Stimulated activated CD4-positive, alpha-beta T cell treated with anti-CD3 and anti-CD28 coated beads, TNF-alpha, amount 100 ng/mL, for 4 hours (primary cell): Measurements from ENCODE around the gene ASXL2.

Source experiments
- DNase-seq, 3 experiments: peaks; one replicate each; pipeline ENCODE4 v3.0.0-alpha.2; 2020; ENCODE audit warnings: low read depth in 3 of 3

ASXL2 gene

DNA sequence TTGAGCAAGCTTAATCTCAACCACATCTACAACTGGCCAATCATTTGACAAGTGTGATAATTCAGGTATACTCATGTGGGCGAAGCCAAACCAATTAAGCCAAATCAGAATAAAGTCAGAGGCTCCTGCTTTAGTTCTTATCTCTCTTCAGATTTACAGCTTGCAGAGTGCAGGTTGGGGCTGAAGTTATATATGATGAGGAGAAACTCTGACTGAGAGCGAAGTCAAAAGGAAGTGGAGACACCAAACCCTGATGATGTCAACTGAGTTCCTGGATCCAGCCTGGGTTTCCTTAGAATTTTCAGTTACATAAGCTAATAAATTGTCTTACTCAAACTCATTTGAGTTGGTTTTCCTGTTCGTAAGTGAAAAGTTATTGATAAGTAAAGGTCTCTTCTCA lies 73.9 kb downstream of the ASXL2 start:
- no peak for DNase-seq

DNA sequence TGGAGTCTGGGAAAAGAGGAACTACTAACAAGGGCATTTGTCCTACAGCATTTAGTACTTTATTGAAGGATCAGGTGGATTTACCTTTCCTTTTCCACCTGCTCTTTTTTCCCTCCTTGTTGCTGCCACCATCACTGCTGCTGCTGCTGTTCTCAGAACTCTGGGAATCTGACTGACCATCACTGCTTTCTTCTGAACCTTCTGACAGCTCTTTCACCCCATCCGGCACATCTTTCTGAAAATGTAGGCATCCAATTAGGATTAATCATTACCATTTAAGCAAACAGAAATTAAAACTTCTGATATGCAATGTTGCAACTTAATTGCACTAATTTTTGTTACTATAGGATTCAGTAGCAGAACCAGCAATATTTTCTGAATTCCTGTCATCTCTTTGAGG lies 79.0 kb downstream of the ASXL2 start:
- no peak for DNase-seq

DNA sequence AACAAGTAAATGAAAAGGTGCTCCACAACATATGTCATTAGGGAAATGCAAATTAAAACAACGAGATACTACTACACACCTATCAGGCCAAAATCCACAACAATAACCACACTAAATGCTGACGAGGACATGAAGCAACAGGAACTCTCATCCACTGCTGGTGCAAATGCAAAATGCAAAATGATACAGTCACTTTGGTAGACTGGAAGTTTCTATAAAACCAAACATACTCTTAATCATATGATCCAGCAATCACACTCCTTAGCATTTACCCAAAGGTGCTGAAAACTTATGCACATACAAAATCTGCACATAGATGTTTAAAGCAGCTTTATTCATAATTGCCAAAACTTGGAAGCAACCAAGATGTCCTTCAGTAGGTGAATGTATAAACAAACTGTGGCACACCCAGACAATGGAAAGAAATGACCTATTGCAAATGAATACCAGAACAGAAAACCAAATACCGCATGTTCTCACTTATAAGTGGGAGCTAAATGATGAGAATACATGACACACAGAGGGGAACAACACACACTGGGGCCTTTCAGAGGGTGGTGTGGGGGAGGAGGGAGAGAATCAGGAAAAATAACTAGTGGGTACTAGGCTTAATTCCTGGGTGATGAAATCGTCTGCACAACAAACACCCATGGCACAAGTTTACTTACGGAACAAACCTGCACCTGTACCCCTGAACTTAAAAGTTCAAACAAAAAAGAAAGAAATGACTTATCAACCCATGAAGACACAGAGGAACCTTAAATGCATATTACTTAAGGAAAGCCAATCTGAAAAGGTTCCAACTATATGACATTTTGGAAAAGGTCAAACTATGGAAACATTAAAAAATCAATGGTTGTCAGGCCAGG lies 80.4 kb downstream of the ASXL2 start:
- no peak for DNase-seq

DNA sequence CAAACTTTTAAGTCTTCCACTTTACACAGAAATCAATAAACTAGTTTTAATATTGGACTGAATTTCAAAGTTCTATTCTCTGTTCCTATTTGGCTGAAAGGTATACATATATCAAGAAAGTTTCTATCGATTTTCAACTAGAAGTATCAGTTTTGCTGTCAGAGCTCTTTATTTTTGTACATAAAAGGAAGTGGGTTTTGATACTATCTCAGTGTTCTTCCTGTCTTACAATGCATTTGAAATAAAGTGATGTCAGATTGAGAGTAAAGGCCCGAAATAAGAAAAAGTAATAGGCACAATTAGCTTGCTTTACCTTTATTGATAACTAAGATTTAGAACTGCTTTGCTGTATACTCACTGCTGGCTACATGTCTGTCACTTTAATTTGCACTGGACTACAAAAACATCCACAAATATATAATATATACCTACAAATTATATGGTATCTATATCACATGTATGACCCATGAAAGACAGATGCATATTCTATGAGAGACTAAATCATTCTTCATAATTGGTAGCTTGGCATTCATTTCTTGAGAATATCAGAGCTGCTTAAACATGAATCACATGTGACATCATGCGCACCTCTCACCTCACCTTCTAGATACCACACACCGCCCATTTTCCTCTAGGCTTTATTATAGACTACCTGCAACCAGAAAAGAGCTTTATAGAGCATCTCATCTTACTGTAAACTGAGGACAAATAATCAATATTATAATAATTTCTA lies 83.6 kb downstream of the ASXL2 start:
- DNase-seq: no peak

DNA sequence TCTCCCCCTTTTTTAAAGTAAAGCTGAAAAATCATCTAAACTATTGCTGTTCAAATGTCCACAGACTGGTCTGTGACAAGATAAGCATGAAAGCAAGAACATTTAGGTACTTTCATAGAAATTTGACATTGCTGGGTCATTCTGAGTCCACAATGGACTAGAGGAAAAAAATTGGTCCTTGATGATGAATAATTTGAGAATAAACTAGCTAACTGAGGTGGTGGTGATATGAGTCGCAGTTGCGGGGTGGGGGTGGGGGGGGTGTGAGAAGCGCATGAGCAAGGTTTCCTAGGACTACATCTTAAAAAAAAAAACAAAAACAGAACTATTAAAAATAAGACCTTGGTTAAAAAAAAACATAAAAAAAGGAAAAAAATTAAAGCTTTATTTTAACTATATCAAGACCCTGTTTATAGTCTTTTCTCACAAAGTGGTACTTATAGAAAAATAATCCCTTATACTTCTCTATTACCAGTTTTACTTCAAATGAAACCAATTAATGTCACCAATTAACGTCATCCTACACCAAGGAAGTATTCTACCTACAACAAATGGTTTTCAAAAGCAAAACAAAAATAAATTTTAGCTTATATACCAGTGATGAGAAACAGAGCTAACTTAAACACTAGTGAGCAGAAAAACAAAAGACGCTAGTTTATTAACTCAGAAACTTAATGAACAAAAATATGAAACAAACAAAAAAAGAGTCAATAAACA lies 88.1 kb downstream of the ASXL2 start:
- no peak for DNase-seq

DNA sequence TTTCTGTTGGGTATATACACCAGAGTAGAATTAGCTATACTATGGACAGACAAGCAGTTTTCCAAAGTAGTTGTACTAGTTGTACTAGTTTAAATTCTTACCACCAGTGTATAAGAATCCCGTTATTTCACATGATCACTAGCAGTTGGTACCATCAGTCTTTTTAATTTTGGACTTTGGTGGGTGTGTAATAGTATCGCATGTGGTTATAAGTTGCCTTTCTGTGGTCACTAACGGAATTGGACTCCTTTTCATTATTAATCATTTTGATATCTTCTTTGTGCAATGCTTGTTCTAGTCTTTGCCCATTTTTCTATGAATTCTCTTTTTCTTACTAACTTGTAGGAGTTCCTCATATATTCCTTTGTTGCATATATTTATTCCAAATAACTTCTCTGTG lies 89.8 kb downstream of the ASXL2 start:
- DNase-seq: no peak

DNA sequence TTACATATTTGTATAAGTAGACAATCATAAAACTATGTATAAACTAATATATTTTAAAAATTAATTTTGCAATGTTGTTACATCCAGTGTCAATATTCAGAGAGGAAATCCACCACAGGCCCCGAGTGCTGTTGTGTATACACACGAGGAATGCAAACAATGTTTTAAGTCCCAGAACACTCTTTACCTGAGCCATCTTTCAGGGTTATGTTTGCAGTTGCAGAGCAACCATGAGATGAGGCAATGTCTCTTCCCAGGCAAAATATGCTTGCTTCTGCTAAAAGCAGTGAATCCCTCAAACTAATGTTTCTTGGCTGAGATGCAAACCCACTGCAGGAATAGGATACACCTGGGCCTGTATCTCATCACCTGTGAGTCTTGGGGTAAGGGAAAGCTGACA lies 91.3 kb downstream of the ASXL2 start:
- no peak for DNase-seq

DNA sequence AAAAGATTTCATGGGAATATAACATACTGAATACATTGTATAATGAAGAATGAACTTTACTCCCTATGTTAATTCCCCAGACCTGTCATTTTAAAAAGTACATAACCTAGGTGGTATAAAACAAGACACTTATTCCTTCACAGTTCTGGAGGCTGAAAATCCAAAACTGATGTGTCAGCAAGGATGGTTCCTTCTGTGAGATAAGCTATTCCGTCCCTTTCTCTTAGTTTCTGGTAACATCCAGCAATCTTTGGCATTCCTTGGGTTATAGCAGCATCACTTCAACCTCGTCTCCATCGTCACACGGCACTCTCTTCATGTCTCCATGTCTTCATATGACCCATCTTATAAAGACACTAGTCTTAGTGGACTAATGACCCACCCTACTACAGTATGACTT lies 93.9 kb downstream of the ASXL2 start:
- no peak for DNase-seq

DNA sequence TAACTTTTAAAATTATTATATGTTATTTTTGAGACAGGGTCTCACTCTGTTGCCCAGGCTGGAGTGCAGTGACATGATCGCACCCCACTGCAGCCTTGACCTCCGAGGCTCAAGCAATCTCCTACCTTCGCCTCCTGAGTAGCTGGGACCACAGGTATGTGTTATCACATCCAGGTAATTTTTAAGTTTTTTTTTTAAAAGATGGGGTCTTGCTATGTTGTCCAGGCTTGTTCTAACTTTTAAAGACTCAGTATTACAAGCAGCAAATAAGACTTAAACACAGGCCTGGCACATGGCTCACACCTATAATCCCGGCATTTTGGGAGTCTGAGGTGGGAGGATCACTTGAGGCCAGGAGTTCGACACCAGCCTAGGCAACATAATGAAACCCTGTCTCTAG lies 101.2 kb downstream of the ASXL2 start:
- no peak for DNase-seq

DNA sequence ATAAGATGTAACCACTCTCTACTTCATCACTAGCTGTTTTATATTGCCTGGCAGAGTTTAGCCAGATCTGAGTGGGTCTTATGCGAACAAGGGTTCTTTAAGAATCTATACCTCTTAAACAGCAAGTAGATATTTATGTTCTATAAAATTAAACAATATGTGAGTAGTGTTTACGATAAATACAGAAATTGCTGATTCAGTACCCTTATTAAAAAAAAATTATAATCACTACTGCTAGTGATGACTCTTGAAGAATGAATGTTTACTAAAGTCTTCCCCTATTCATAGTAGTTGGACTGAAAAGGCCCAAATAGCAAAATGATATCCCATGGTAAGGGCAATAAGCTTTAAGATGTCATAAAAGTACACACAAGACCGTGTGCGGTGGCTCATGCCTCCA lies 106.2 kb downstream of the ASXL2 start:
- DNase-seq: no peak

DNA sequence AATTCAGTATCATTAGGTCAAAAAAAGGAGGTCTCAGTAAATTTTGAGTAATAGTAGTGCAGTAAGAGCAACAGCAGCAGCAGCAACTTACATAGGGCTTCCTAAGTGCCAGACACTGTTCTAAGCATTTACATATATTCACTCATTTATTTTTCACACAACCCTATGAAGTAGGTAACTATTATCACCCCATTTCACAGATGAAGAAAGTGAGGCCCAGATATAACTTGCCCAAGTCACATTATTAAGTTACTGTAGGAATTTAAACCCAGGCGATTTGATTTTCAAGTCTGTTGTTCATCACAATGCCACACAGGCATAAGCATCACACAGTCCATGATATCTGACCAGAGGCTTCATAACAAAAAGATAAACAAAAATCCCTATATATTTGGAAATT lies 114.7 kb downstream of the ASXL2 start:
- no peak for DNase-seq

DNA sequence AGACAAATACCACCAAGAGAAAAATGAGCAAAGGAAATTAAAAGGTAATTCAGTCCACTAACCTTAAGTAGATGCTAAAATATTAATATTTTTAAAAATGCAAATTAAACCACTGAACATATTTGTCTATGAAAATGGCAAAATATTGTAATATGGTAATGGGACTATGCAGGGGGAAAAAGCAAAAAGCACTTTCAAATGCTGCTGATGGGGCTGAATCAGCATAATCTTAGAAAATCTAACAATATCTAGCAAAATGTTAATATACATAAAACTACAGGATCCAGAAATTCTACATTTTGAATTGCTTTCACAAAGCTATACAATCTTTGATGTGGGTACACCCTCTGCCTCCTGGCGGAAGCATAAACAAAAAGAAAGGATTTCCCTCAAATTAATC lies 118.0 kb downstream of the ASXL2 start:
- no peak for DNase-seq

DNA sequence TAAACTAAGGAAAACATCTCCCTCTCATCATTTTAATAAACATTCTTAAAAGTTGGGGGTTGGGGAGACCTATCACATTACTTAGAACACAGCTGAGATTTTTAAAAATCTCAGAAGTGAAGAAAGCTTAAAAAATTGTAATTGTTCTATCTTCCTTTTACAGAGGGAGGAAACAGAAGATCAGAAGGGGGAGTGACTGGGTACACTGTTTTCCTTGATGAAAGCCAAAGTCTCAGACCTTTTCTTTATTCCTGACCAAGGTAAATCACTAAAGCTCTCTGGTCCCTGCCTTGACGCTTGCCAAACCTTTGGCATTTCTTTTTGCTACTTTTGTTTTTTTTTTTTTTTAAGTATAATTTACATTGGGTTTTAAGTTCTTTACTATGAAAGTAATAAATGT lies 119.9 kb downstream of the ASXL2 start:
- no peak for DNase-seq

DNA sequence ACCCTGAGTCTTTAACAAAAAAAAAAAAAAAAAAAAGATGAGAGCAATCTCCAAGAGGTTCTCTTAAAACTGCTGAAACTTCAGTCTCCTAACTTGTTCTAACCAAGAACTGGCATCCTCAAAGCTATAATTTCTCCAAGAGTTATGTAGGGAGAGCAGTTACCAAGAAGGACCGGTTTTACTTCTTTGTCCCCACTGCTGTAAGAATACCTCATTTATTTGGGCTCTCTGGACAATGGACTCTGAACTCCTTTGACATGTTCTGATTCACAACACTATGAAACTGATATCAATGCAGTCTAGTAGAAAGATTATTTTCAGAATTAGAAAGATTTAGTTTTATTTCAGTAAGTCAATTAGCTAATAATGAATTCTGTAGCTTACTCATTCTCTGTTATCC lies 120.4 kb downstream of the ASXL2 start:
- no peak for DNase-seq

DNA sequence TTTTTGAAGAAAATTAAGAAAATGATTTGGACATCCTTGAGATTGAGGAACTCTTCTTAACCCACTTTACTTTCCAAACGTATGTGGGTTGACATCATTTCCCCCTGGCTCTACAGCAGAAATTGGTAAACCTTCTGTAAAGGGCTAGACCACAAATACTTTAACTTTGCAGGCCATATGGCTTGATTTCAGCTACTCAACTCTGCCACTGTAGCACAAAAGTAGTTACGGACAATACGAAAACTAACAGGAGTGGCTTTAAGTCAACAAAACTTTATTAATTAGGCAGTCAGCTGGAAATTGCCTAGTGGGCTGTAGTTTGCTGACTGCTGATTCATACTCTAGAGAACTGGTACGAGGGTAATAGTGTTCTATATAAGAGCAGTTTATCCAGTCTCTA lies 121.8 kb downstream of the ASXL2 start:
- DNase-seq: no peak

DNA sequence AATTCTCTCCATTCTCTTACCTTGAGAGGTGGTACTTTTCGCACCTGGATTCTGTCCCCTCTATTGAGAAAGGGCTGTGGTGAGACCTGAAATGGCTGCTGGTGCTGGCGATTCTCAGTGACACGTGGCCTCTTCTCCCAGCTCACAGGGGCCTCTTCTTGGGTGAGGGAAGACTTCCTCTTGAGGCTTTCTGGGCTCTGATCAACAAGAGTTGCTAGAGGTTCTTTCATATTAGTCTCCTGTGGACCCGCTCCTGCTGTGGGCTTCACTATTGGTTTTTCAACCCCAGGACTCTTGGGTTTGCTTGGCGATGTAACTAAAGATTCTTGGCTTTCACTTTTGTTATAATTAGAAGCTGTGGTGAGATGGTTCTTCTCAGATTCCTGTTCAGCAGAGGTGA lies 128.6 kb downstream of the ASXL2 start:
- DNase-seq: no peak

DNA sequence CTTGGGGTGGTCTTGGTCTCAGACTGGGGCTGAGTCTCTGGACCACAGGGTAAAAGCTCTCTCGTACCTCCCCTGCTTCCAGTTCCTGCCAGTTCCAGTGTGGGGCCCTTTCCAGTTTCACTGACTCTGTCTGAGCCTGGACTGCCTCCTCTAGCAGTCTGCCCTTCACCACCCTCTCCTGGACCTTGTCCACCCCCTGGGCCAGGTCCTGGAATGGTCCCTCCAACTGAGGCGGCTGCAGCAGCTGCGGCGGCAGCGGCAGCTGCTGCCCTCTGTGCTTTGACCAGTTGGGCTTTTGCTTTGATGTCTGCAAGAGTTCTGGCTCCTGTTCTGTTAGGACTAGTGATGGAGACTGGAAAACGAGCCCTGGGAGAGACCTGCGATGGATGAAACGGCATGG lies 134.2 kb downstream of the ASXL2 start:
- no peak for DNase-seq

DNA sequence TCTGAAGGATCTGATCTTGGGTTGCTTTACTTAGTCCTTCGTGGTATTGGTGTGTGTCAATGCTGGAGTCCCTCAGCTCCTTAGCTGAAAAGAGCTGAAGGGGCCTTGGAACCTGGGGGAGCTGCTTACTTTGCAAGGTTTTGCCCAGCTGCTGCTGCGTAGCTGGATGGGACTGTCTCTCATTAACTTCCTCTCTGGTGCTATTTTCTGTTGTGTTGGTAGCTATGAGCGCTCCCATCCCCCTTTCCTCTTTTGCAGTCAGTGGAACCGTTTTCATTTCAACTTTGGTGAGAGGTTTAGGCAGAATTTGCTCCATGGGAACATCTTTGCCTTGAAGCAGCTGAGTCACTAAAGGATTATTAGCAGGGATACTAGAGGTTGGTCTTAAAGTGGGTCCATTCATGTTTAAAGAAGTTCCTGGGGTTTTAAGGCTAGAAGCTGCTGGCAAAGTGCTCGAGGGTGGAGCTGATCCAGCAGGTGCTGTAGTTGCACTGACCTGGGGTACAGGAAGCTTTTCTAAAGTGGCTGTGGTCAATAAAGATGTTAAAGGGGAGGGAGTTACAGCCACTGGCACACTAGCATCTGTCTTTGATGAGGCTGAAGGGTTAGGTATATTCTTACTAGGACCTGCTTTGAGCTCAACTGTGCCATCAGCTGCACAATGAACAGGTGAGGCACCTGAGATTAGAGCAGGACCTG lies 135.0 kb downstream of the ASXL2 start:
- no peak for DNase-seq

DNA sequence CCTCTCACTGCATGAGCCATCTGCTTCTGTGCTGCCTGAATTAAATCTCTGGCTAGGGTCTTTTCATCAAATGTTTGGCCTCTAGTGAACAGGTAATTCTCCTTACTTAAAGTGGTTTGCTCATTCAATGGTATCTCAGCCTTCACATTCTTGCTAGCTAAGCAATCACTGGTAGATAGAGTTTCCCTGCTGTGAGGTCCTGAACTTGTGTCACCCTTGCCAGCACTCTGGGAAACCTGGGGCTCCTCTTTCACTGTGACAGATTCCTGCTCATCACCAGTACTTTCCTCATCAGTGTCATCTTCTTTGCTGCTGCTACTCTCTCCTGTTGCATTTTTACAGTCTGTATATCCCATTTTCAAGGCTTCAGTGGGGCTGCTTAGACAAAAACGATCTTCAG lies 135.8 kb downstream of the ASXL2 start:
- no peak for DNase-seq

DNA sequence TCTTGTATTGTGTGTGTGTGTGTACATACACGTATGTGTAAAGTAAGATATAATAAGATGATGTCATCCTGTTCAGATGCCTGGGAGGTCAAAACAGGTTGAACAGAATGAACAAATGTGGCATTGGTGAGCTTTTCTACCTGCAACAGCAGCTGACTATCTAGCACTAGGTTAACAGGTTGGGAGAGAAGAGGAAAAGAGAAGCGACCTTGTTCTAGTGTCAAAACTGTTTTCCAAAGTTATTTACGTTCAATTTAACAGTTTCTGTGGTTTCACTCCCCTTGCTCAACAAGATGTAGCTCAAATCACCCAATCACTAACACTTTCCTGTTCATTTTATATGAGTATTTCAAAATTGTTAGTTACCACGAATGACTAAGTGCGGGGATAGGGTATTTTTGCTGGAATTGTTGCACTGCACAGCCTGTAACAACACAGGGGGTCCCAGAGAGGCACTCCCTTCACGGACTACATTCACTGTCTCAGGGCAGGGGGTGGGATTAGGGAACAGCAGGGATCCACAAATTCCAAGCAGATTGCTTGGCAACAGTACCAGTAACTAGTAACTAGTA lies 137.4 kb downstream of the ASXL2 start:
- DNase-seq: no peak

DNA sequence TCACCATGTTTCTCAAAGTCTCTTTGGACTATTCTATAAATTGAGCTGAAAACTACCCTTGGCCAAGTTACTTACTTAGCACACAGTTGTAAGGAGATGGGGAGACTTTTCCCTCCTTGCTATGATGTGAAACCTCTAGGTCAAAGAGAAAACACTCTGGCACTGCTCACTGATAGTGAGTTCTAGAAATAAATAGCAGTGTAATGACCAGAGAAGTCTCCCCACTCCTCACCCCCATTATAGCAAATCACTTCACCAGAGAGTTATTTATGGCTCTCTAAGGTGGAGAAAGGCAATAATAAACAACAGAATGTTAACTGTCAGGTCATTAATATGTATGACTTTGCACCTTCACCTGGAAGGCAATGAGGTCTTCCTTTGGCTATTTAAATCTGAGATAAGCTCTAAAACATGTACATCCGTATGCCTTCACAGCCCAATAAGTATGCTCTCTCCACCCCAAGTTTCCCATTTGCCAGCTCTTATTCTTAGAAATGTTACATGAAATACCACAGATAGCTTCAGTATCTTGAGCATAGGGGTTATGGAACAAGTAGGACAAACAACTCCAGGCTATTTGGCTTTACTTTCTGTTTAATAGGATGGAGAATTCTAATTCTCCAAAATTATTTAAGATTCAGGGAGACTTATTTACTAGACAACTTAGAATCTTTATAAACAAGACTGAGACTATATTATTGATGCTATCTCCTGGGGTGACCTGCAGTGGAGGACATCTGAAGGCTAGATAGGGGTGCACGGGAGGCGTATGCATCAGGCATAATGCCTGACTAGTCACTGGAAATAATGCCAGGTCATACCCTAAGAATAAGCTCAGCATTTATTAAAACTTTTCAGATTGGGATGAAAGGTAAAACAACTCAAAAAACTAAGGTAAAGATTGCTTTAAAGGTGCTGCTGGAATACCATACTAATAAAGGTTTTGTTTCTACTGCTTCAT lies 139.6 kb downstream of the ASXL2 start:
- DNase-seq: no peak
